SK-N-SH (cell line): ENCODE measurements around the gene AZIN2. TPM values are rescaled to one million over a fixed set of nuclear protein-coding genes. Genes with fewer than 3 reads are reported as not detected.

Experiments
- CTCF ChIA-PET: fragments of 300-600, 350-600 bp; formaldehyde crosslinking; extraction: SDS; loops from one replicate; lab custom pipeline; 2021; lab: Yijun Ruan, JAX
- POLR2A ChIA-PET: fragments of 350-600 bp; sonication (Branson Sonifier 250); formaldehyde crosslinking; extraction: SDS; loops from one replicate; lab custom pipeline; 2020; ENCODE audit warnings: antibody characterized with exemption, inconsistent platforms; lab: Yijun Ruan, JAX
- DNase-seq: peaks from one replicate; pipeline ENCODE4 v3.0.0; 2012
- H2AFZ ChIP-seq: fragments of 200-600 bp; sonication (generic); 2 replicates; pipeline ENCODE4 v1.8.1; 2016; ENCODE audit warnings: antibody characterized with exemption, mild to moderate bottlenecking, low read depth
- H3F3A ChIP-seq: fragments of 200-600 bp; sonication (generic); replicated peaks from 2 replicates; pipeline ENCODE3; 2016; ENCODE audit warnings: antibody characterized with exemption, mild to moderate bottlenecking; ENCODE audit not compliant: insufficient read depth
- H3K27ac ChIP-seq, 2 experiments: fragments of 200-500 bp in 1 of 2; fragments of 200-600 bp in 1 of 2; sonication (Bioruptor generic) in 1 of 2; sonication (generic), shearing (Covaris generic) in 1 of 2; 2 replicates each; pipeline versions ENCODE4 v1.5.1 to v1.6.1; 2014 to 2016; ENCODE audit warnings: low read depth in 2 of 2, inconsistent platforms in 1 of 2, low read length in 1 of 2, mild to moderate bottlenecking in 1 of 2, mixed read lengths in 1 of 2
- H3K27me3 ChIP-seq: fragments of 200-600 bp; sonication (generic), shearing (Covaris generic); 2 replicates; pipeline ENCODE4 v1.6.1; 2016; ENCODE audit warnings: mixed run types; ENCODE audit not compliant: insufficient read depth
- H3K36me3 ChIP-seq, 2 experiments: fragments of 200-500 bp in 1 of 2; fragments of 200-600 bp in 1 of 2; sonication (Bioruptor generic) in 1 of 2; sonication (generic) in 1 of 2; replicated peaks in 1 of 2; 2 replicates each; pipeline versions ENCODE3 to v1.5.1; 2014 to 2016; ENCODE audit warnings: low read length in 1 of 2, mild to moderate bottlenecking in 1 of 2; ENCODE audit not compliant: insufficient read depth in 2 of 2, control insufficient read depth in 1 of 2
- H3K4me1 ChIP-seq, 2 experiments: fragments of 200-500 bp in 1 of 2; fragments of 200-600 bp in 1 of 2; sonication (Bioruptor generic) in 1 of 2; sonication (generic), shearing (Covaris generic) in 1 of 2; 2 replicates each; pipeline versions ENCODE4 v1.5.1 to v1.6.1; 2014 to 2016; ENCODE audit warnings: low read depth in 1 of 2, low read length in 1 of 2, mixed run types in 1 of 2; ENCODE audit not compliant: insufficient read depth in 2 of 2, control insufficient read depth in 1 of 2
- H3K4me2 ChIP-seq: fragments of 200-600 bp; sonication (generic), shearing (Covaris generic); 2 replicates; pipeline ENCODE4 v1.6.1; 2017; ENCODE audit warnings: mixed run types
- H3K4me3 ChIP-seq, 2 experiments: fragments of 200-500 bp in 1 of 2; fragments of 200-600 bp in 1 of 2; sonication (Bioruptor generic) in 1 of 2; sonication (generic), shearing (Covaris generic) in 1 of 2; 2 replicates each; pipeline versions ENCODE4 v1.5.1 to v1.8.1; 2014 to 2016; ENCODE audit warnings: low read depth in 2 of 2, inconsistent platforms in 1 of 2, low read length in 1 of 2, mild to moderate bottlenecking in 1 of 2, mixed read lengths in 1 of 2, moderate library complexity in 1 of 2
- H3K79me2 ChIP-seq: fragments of 200-600 bp; sonication (generic); 2 replicates; pipeline ENCODE4 v1.8.1; 2017; ENCODE audit warnings: mild to moderate bottlenecking; ENCODE audit not compliant: insufficient read depth
- H3K9ac ChIP-seq: fragments of 200-600 bp; sonication (generic); 2 replicates; pipeline ENCODE4 v1.6.1; 2017; ENCODE audit warnings: mixed run types
- H3K9me2 ChIP-seq: fragments of 200-600 bp; sonication (generic); 2 replicates; pipeline ENCODE4 v1.6.1; 2017; ENCODE audit warnings: mixed run types
- H3K9me3 ChIP-seq: fragments of 200-600 bp; sonication (generic); 2 replicates; pipeline ENCODE4 v1.6.1; 2017; ENCODE audit warnings: mixed run types, mild to moderate bottlenecking, moderate library complexity
- H4K20me1 ChIP-seq: fragments of 200-600 bp; sonication (generic); 2 replicates; pipeline ENCODE4 v1.6.1; 2017; ENCODE audit warnings: mild to moderate bottlenecking, mixed run types; ENCODE audit not compliant: insufficient read depth
- CHD2 ChIP-seq: fragments of 150-350 bp; IDR thresholded peaks from 2 replicates; pipeline ENCODE4 v1.6.1; 2018; ENCODE audit warnings: low read length; ENCODE audit not compliant: partially characterized antibody
- ELF1 ChIP-seq: IDR thresholded peaks from 2 replicates; pipeline ENCODE4 v1.4.0; 2012
- EP300 ChIP-seq, 2 experiments: IDR thresholded peaks; 2 replicates each; pipeline versions ENCODE4 v1.4.0 to v1.6.1; 2012; ENCODE audit warnings: borderline replicate concordance in 1 of 2, low read depth in 1 of 2, low read length in 1 of 2
- EZH2phosphoT487 ChIP-seq: fragments of 200-600 bp; sonication (generic); IDR thresholded peaks from 2 replicates; pipeline ENCODE4 v1.6.1; 2017; ENCODE audit warnings: low read depth, mixed run types, mild to moderate bottlenecking, antibody characterized with exemption, moderate library complexity, borderline replicate concordance
- FOSL2 ChIP-seq: IDR thresholded peaks from 2 replicates; pipeline ENCODE4 v1.4.0; 2012; ENCODE audit warnings: low read depth, mild to moderate bottlenecking, moderate library complexity, borderline replicate concordance
- FOXJ3 ChIP-seq: sonication (generic); formaldehyde crosslinking; IDR thresholded peaks from 2 replicates; pipeline ENCODE4 v1.5.1; 2020; ENCODE audit warnings: mild to moderate bottlenecking, missing genetic modification reagents
- FOXM1 ChIP-seq: IDR thresholded peaks from 2 replicates; pipeline ENCODE4 v1.4.0; 2012; ENCODE audit warnings: low read depth, mild to moderate bottlenecking
- GABPA ChIP-seq: IDR thresholded peaks from 2 replicates; pipeline ENCODE4 v1.4.0; 2012; ENCODE audit warnings: low read depth, mild to moderate bottlenecking
- GATA2 ChIP-seq: sonication (generic); formaldehyde crosslinking; IDR thresholded peaks from 2 replicates; pipeline ENCODE4 v1.5.0; 2020; ENCODE audit warnings: mild to moderate bottlenecking, missing genetic modification reagents
- MEF2A ChIP-seq: IDR thresholded peaks from 2 replicates; pipeline ENCODE4 v1.4.0; 2012; ENCODE audit warnings: low read depth, borderline replicate concordance
- MXI1 ChIP-seq: IDR thresholded peaks from 2 replicates; pipeline ENCODE4 v1.6.1; 2012; ENCODE audit warnings: mild to moderate bottlenecking, low read depth, low read length, improper control_type of control experiment
- NRF1 ChIP-seq: IDR thresholded peaks from 2 replicates; pipeline ENCODE4 v1.6.1; 2012; ENCODE audit warnings: low read depth, mild to moderate bottlenecking, low read length
- POLR2AphosphoS5 ChIP-seq: IDR thresholded peaks from 2 replicates; pipeline ENCODE4 v1.6.1; 2012; ENCODE audit warnings: low read depth, low read length
- RAD21 ChIP-seq: IDR thresholded peaks from 2 replicates; pipeline ENCODE4 v1.6.1; 2012; ENCODE audit warnings: mild to moderate bottlenecking, low read length
- RCOR1 ChIP-seq: fragments of 150-350 bp; IDR thresholded peaks from 2 replicates; pipeline ENCODE4 v1.6.1; 2017; ENCODE audit warnings: antibody characterized with exemption, low read length
- RFX5 ChIP-seq: IDR thresholded peaks from 2 replicates; pipeline ENCODE4 v1.6.1; 2012; ENCODE audit warnings: mild to moderate bottlenecking, improper control_type of control experiment, low read length
- SIN3A ChIP-seq: IDR thresholded peaks from 2 replicates; pipeline ENCODE4 v1.6.1; 2012; ENCODE audit warnings: low read depth, mild to moderate bottlenecking, low read length, moderate library complexity, borderline replicate concordance
- SMC3 ChIP-seq: IDR thresholded peaks from 2 replicates; pipeline ENCODE4 v1.6.1; 2012; ENCODE audit warnings: low read depth, low read length, improper control_type of control experiment
- TAF1 ChIP-seq: IDR thresholded peaks from 2 replicates; pipeline ENCODE4 v1.6.1; 2012; ENCODE audit warnings: low read depth, mild to moderate bottlenecking, low read length, moderate library complexity, borderline replicate concordance
- TCF12 ChIP-seq: IDR thresholded peaks from 2 replicates; pipeline ENCODE4 v1.4.0; 2012
- YY1 ChIP-seq: IDR thresholded peaks from 2 replicates; pipeline ENCODE4 v1.4.0; 2012; ENCODE audit warnings: low read depth, mild to moderate bottlenecking
- WGBS: methylation state at CpG from one replicate; pipeline ENCODE4 v1.1.6; 2017; ENCODE audit warnings: low lambda C conversion rate; 5-methylcytosine and 5-hydroxymethylcytosine counted together
- polyA plus RNA-seq, 3 experiments: library from polyadenylated mRNA; depleted of rRNA; stranded (reverse); fragments of >200 nt; gene quantifications; 2 replicates each; pipeline ENCODE4 v1.2.3, GENCODE V29; 2012
- TF ChIP-seq, protein P1 (sequence below): IDR thresholded peaks from 2 replicates; pipeline ENCODE4 v1.4.0; 2012; ENCODE audit warnings: low read depth, borderline replicate concordance
- TF ChIP-seq, protein P2 (sequence below): IDR thresholded peaks from 2 replicates; pipeline ENCODE4 v1.4.0; 2012; ENCODE audit warnings: low read depth, borderline replicate concordance
- TF ChIP-seq, protein P3 (sequence below): fragments of 150-350 bp; IDR thresholded peaks from 2 replicates; pipeline ENCODE4 v1.6.1; 2017; ENCODE audit warnings: antibody characterized with exemption, low read length, low read depth, borderline replicate concordance
- TF ChIP-seq, protein P4 (sequence below): IDR thresholded peaks from 2 replicates; pipeline ENCODE4; 2012
- TF ChIP-seq, protein P5 (sequence below): IDR thresholded peaks from 2 replicates; pipeline ENCODE4 v1.4.0; 2012; ENCODE audit warnings: low read depth

AZIN2 gene
- polyA plus RNA-seq, 1 of the 3 experiments (the other 2 are of a cell fraction), result 17.8 TPM

DNA sequence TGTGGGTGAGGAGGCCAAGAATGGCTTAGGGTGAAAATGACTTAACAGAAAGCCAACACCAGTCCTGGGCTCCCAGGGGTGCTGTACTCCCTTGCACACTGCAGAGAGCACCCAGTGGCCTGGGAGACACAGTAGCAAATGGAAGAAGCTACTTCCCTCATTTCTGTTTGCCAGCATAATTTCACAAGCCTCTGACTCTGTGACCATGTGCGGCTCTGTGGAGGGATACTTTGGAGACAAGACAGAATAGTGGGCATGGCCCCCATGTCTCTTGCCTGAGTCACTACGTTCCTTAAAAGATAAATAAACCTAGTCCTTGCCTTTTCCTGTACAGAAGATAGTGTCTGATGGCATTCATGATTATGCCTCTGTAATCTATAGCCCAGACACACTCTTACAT is 62.7 kb downstream of the AZIN2 start:
- DNase-seq, result no peak

DNA sequence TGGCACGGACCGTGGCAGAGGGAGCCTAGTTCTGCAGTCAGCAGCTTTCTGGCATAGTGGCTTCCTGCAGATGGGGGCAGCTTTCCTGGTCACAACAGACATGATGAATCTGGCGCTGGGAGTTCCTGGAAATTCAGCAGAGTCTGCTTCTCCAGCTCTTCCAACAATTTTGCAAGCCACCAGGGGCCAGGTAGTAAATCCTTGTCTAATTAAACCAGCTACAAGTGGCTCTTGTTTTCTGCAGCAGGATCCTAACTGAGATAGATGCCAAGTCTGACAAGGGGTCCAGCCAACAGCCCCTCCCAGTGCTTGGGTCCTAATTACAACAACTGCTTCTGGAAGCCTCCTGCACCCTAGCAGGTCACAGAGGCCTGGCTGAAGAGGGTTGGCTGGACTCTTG is 65.0 kb downstream of the AZIN2 start:
- H3K4me2 ChIP-seq, result no peak overlapping the region
- H2AFZ ChIP-seq, result no peak overlapping the region
- no peaks in the 10 kb centered on the region for H3K79me2 ChIP-seq
- no peak overlapping the region; a peak in 1 of 4 replicates for H3K27ac ChIP-seq
- no peaks in the 10 kb centered on the region for H3K9me3 ChIP-seq
- no peak for DNase-seq
- no peaks in the 10 kb centered on the region for H3K27me3 ChIP-seq
- TF ChIP-seq FOSL2 (no peak), ELF1 (no peak), RCOR1 (no peak), MEF2A (no peak), FOXJ3 (CRISPR knock-in tag) (no peak), RFX5 (no peak), NRF1 (no peak), TCF12 (no peak)
- TF ChIP-seq, protein P1, sequence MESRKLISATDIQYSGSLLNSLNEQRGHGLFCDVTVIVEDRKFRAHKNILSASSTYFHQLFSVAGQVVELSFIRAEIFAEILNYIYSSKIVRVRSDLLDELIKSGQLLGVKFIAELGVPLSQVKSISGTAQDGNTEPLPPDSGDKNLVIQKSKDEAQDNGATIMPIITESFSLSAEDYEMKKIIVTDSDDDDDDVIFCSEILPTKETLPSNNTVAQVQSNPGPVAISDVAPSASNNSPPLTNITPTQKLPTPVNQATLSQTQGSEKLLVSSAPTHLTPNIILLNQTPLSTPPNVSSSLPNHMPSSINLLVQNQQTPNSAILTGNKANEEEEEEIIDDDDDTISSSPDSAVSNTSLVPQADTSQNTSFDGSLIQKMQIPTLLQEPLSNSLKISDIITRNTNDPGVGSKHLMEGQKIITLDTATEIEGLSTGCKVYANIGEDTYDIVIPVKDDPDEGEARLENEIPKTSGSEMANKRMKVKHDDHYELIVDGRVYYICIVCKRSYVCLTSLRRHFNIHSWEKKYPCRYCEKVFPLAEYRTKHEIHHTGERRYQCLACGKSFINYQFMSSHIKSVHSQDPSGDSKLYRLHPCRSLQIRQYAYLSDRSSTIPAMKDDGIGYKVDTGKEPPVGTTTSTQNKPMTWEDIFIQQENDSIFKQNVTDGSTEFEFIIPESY, result no peak
- TF ChIP-seq, protein P2, sequence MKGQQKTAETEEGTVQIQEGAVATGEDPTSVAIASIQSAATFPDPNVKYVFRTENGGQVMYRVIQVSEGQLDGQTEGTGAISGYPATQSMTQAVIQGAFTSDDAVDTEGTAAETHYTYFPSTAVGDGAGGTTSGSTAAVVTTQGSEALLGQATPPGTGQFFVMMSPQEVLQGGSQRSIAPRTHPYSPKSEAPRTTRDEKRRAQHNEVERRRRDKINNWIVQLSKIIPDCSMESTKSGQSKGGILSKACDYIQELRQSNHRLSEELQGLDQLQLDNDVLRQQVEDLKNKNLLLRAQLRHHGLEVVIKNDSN, result no peak
- WGBS, result 87% methylated on average over 3 of the region's 3 CpGs
- no peaks in the 10 kb centered on the region for H4K20me1 ChIP-seq
- peaks cover 0 to 20% of the 10 kb centered on the region in 2 experiments for H3K36me3 ChIP-seq
- H3K4me1 ChIP-seq, result peaks cover 10 to 18% of the 10 kb centered on the region in 2 experiments; a peak in 2 of 4 replicates
- ChIA-PET CTCF (interaction anchor here (1.1 to 3.4 kb wide), 3 partner anchors 8 to 19 kb away, joined by 4 to 13 read pairs (median 7); no protein-coding TSS in a partner anchor), POLR2A (no interaction called here)
- H3K4me3 ChIP-seq, result no peak overlapping the region
- no peaks in the 10 kb centered on the region for H3K9me2 ChIP-seq
- H3K9ac ChIP-seq, result no peak overlapping the region
- H3F3A ChIP-seq, result no peaks in the 10 kb centered on the region

More for the DNA sequence above, 62.7 kb downstream of the AZIN2 start:
- Histone ChIP-seq H3K27me3 (no peaks in the 10 kb centered on the region), H3K4me3 (no peak overlapping the region), H3K4me1 (peaks cover 10 to 26% of the 10 kb centered on the region in 2 experiments; a peak in 2 of 4 replicates), H3K27ac (0 out of 4 replicates have a peak overlapping the region, but pooled peaks of 1 of the 2 experiments have one; percentile 19), H3K9me3 (no peaks in the 10 kb centered on the region), H3F3A (no peaks in the 10 kb centered on the region), H3K79me2 (no peaks in the 10 kb centered on the region), H2AFZ (no peak overlapping the region), H3K4me2 (peak overlapping the region; percentile 38; the same call in 1 of the 2 replicates), H4K20me1 (no peaks in the 10 kb centered on the region), H3K9me2 (no peaks in the 10 kb centered on the region), H3K36me3 (peaks cover 0 to 20% of the 10 kb centered on the region in 2 experiments), H3K9ac (no peak overlapping the region)
- ChIA-PET POLR2A (no interaction called here), CTCF (no interaction called here)
- TF ChIP-seq MEF2A (no peak), SMC3 (no peak), EP300 (IDR thresholded peaks at IDR 0.05; ENCODE audit: borderline replicate concordance in 1 of 2, low read depth in 1 of 2, low read length in 1 of 2) (no peak), GATA2 (CRISPR knock-in tag) (no peak), YY1 (no peak), RCOR1 (no peak), EZH2phosphoT487 (no peak), GABPA (no peak), CHD2 (no peak), TAF1 (no peak), POLR2AphosphoS5 (no peak), RAD21 (no peak), FOXM1 (no peak), MXI1 (no peak), TCF12 (no peak), SIN3A (no peak)
- TF ChIP-seq, protein P3, sequence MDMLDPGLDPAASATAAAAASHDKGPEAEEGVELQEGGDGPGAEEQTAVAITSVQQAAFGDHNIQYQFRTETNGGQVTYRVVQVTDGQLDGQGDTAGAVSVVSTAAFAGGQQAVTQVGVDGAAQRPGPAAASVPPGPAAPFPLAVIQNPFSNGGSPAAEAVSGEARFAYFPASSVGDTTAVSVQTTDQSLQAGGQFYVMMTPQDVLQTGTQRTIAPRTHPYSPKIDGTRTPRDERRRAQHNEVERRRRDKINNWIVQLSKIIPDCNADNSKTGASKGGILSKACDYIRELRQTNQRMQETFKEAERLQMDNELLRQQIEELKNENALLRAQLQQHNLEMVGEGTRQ, result no peak
- TF ChIP-seq, protein P2, result no peak
- TF ChIP-seq, protein P4, sequence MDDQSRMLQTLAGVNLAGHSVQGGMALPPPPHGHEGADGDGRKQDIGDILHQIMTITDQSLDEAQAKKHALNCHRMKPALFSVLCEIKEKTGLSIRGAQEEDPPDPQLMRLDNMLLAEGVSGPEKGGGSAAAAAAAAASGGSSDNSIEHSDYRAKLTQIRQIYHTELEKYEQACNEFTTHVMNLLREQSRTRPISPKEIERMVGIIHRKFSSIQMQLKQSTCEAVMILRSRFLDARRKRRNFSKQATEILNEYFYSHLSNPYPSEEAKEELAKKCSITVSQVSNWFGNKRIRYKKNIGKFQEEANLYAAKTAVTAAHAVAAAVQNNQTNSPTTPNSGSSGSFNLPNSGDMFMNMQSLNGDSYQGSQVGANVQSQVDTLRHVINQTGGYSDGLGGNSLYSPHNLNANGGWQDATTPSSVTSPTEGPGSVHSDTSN, result no peak
- TF ChIP-seq, protein P5, sequence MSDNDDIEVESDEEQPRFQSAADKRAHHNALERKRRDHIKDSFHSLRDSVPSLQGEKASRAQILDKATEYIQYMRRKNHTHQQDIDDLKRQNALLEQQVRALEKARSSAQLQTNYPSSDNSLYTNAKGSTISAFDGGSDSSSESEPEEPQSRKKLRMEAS, result no peak
- 68% methylated on average over 2 of the region's 2 CpGs for WGBS
